ENCODE measurements around the gene FBXO7. TPM values are rescaled to one million over a fixed set of nuclear protein-coding genes. Genes with fewer than 3 reads are reported as not detected.

The FBXO7 gene
- total and polyA plus RNA-seq, 7 donors, result 25.6 to 49.8 (median 28.2) TPM

DNA sequence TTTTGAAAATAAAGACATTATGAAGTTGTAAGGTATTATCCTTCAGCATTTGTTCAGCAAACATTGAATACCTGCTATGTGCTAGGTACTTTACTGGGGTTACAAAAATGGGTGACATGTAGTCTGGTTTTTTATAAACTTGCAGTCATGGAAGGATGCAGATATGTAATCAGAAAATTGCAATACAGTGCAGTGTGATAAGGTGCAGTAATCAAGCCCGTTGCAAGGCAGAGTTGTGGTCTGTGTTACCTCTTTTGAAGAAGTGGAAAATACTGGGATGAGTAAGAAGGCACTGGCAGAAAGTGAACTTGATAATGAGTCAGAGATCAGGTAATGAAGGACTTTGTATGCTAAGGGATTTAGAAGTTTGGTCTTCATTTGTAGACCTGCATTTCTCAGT is 8.1 kb downstream of the FBXO7 start:
- no peaks in the 10 kb centered on the region for H3K27me3 ChIP-seq (ENCODE audit: insufficient read depth in 3 of 3, low read length in 2 of 3)
- TF ChIP-seq CTCF (IDR thresholded peaks at IDR 0.05), result no peak
- H3K4me1 ChIP-seq, result peaks cover 29% of the 10 kb centered on the region
- DNase-seq, result no peak
- H3K27ac ChIP-seq, result no peak overlapping the region
- no peak overlapping the region for H3K4me3 ChIP-seq
- peaks cover 7 to 38% of the 10 kb centered on the region in 2 donors for H3K36me3 ChIP-seq (ENCODE audit: insufficient read depth in 1 of 2, low read depth in 1 of 2)
- intact Hi-C loops (cut with DNase I), result no loop called here
- ATAC-seq, result peak in 2 of 4 donors; percentile 35 to 36
- H3K9me3 ChIP-seq, result no peaks in the 10 kb centered on the region
- WGBS, 3 donors, result 83 to 94% (median 91%) methylated on average over 1 of the region's 1 CpG

GRCh38 chr22:32486656-32487390 is 12.2 kb downstream of the FBXO7 start:
- ATAC-seq, result no peak
- Histone ChIP-seq H3K27ac (no peak overlapping the region), H3K27me3 (ENCODE audit: insufficient read depth in 3 of 3, low read length in 2 of 3) (no peaks in the 10 kb centered on the region), H3K9me3 (no peaks in the 10 kb centered on the region), H3K36me3 (ENCODE audit: insufficient read depth in 1 of 2, low read depth in 1 of 2) (peaks cover 10 to 79% of the 10 kb centered on the region in 2 donors), H3K4me3 (no peak overlapping the region), H3K4me1 (peaks cover 14% of the 10 kb centered on the region)
- intact Hi-C loops (cut with DNase I), result no loop called here
- 63 to 70% (median 69%) methylated on average over 3 of the region's 3 CpGs for WGBS, 3 donors
- TF ChIP-seq CTCF (IDR thresholded peaks at IDR 0.05), result no peak
- no peak for DNase-seq

DNA sequence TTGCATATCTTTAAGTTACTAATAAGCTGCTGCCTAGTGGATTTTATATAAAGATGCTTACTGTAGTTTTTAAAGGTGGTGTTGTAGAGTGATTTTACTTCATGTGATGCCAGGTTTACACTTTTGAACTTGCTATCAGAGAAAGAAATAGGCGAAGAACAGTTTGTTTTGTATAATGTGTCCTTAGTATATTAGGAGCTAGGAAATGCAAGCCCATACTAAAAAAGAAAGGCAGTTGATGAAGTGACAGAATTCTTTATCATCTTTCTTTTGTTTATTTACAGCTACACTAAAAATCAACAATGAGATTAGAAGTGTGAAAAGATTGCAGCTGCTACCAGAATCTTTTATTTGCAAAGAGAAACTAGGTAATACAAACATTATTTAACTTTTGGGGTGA is 12.8 kb downstream of the FBXO7 start:
- TF ChIP-seq CTCF (IDR thresholded peaks at IDR 0.05), result no peak
- Histone ChIP-seq H3K9me3 (no peaks in the 10 kb centered on the region), H3K27me3 (ENCODE audit: insufficient read depth in 3 of 3, low read length in 2 of 3) (no peaks in the 10 kb centered on the region), H3K27ac (no peak overlapping the region), H3K36me3 (ENCODE audit: insufficient read depth in 1 of 2, low read depth in 1 of 2) (peaks cover 11 to 85% of the 10 kb centered on the region in 2 donors), H3K4me3 (no peak overlapping the region), H3K4me1 (peaks cover 11% of the 10 kb centered on the region)
- DNase-seq (no peak), ATAC-seq (no peak)
- 91 to 98% (median 97%) methylated on average over 1 of the region's 1 CpG for WGBS, 3 donors
- intact Hi-C loops (cut with DNase I), result no loop called here

- H3K27me3 ChIP-seq (ENCODE audit: insufficient read depth in 3 of 3, low read length in 2 of 3), result no peaks in the 10 kb centered on the region
- no peak overlapping the region for H3K4me3 ChIP-seq
- WGBS, 3 donors, result 89 to 95% (median 94%) methylated on average over 2 of the region's 2 CpGs
- intact Hi-C loops (cut with DNase I), result no loop called here
- H3K9me3 ChIP-seq, result no peaks in the 10 kb centered on the region
- peaks cover 8 to 98% of the 10 kb centered on the region in 2 donors for H3K36me3 ChIP-seq (ENCODE audit: insufficient read depth in 1 of 2, low read depth in 1 of 2)
- ATAC-seq (no peak), DNase-seq (no peak)
- H3K4me1 ChIP-seq, result no peaks in the 10 kb centered on the region
- TF ChIP-seq CTCF (IDR thresholded peaks at IDR 0.05), result no peak
- H3K27ac ChIP-seq, result no peak overlapping the region
These were observed 14.8 kb downstream of the FBXO7 start for GRCh38 chr22:32489377-32489776.

- H3K27me3 ChIP-seq (ENCODE audit: insufficient read depth in 3 of 3, low read length in 2 of 3), result no peaks in the 10 kb centered on the region
- ATAC-seq (no peak), DNase-seq (no peak)
- no peak overlapping the region for H3K4me3 ChIP-seq
- no peak for TF ChIP-seq CTCF (IDR thresholded peaks at IDR 0.05)
- intact Hi-C loops (cut with DNase I), result no loop called here
- WGBS, 3 donors, result 92 to 93% (median 92%) methylated on average over 6 of the region's 6 CpGs
- peaks cover 11 to 99% of the 10 kb centered on the region in 2 donors for H3K36me3 ChIP-seq (ENCODE audit: insufficient read depth in 1 of 2, low read depth in 1 of 2)
- no peaks in the 10 kb centered on the region for H3K4me1 ChIP-seq
- no peak overlapping the region for H3K27ac ChIP-seq
- no peaks in the 10 kb centered on the region for H3K9me3 ChIP-seq
These were observed 15.7 kb downstream of the FBXO7 start for GRCh38 chr22:32490279-32490678.

All from psoas muscle (tissue), 8 donors.